ENCODE measurements around the gene BAIAP2.
"Not testable (repeated sequence)": the region's sequence is repeated elsewhere in the genome, so short reads cannot be mapped to it uniquely, and the experiment has no call there.

Gene BAIAP2

DNA sequence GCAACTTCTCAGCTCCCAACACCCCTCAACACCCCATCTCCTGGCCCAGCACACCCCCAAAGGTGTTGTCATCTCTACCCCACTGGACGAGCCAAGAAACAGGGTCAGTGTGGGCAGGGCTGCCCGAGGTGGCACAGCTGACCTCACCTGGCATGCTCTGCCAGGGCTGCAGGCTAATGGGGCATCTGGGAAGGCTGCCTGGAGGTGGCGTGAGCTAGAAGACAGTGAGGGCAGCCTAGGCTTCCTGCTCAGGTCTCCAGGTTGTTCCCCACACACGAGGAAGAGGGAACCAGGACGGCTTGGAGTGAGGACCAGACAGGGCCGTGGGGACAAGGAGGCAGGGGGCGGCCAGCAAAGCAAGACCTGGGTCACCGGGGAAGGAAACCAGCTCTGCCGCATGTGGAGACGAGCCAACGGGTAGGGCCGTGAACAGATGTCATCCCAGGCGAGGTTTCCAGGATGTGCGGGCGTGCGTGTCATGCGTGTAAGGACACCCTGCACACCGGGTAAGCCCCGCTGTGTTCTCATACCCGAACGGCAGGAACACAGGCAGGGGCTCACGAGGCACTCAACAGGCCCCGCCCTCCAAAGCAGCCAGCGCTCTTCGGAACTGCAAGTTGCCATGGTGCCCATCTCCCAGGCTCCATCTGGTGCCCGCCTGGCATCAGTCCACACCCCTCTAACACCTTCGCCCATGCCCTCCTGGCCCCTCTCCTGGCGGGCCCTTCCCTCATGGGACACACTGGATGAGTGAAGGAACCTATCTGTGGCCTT lies 100.7 kb downstream of the BAIAP2 start:
- DNase-seq (ENCODE audit: low read depth in 1 of 2, low spot score in 1 of 2) = no peak

DNA sequence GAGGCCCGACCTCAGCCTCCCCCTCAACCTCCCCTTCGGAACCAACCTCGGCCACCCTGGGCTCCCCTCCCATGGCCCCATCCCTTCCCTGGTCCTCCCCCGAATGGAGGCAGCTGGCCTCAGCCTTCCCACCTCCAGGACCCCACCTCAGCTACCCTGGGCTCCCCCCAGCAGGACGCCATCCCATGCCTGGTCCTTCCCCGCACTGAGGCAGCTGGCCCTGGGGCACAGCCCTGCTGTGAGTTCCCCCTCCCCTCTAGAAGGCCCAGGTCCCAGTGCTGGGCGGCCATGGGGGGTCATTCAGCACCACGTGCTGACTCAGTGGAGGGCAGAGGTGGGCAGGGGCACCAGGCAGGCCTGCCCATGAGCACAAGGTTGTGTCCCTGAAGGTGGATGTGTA lies 101.4 kb downstream of the BAIAP2 start:
- DNase-seq (ENCODE audit: low read depth in 1 of 2, low spot score in 1 of 2) = no peak

DNA sequence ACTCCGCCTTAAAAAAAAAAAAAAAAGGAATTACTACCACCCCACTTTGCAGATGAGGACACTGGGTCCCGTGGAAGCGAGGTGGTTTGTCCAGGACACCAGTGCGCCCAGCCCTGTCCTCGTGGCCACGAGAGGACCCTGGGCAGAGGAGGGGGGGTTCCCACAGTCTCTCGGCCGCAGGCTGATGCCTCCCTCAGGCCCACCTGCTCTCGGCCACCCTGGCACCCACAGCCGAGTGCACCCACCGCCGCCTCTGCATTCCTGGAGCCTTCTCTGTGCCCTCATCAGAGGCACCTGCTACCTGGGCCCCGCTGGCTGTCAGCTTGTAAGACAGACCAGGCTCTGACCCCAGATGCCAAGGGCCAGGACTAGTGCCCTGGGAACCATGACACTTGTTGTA lies 102.3 kb downstream of the BAIAP2 start:
- no peak for DNase-seq (ENCODE audit: low read depth in 1 of 2, low spot score in 1 of 2)

DNA sequence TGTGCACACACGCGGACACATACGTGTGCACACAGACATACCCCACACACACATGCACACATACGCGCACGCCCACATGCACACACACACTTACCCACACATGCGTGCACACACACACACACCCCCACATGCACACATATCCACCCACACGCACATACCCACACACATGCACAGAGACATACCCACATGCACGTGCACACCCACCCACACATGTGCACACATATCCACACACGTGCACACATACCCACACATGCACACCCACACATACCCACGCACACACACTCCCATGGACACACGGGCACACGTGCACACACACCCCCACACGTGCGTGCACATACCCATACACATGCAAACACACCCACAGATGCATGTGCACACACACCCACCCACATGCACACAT lies 103.1 kb downstream of the BAIAP2 start:
- DNase-seq (ENCODE audit: low read depth in 1 of 2, low spot score in 1 of 2) = no peak

DNA sequence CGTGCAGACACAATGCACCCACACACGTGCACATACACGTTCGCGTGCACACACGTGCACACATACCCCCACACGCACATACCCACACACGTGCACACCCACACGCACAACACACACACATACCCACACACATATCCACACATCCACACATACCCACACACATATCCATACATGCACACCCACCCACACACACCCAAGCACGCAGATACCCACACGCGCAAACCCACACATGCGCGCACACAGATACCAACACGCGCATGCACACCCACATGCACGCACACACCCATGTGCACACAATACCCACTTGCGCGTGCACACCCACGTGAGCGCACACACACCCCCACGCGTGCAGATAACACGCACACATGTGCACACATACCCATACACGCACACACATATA lies 103.5 kb downstream of the BAIAP2 start:
- DNase-seq (ENCODE audit: low read depth in 1 of 2, low spot score in 1 of 2) = no peak

DNA sequence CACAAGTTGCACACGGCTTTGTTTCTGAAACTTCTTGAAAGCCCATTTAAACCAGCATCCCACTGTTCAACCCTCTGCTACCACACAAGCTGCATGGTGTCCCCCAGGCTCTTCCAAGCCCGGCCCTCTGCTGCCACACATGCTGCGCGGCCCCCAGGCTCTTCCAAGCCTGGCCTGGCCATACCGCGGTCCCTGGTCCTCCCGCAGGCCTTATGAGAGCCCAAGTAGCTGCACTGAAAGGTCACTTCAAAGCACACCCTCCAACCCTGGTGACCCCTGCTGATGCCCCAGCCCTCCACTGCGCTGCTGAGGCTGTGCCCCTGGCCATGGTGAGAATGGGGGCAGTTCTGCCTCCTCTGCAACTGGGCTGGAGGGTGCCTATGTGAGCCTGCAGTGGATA lies 104.5 kb downstream of the BAIAP2 start:
- no peak for DNase-seq (ENCODE audit: low read depth in 1 of 2, low spot score in 1 of 2)

DNA sequence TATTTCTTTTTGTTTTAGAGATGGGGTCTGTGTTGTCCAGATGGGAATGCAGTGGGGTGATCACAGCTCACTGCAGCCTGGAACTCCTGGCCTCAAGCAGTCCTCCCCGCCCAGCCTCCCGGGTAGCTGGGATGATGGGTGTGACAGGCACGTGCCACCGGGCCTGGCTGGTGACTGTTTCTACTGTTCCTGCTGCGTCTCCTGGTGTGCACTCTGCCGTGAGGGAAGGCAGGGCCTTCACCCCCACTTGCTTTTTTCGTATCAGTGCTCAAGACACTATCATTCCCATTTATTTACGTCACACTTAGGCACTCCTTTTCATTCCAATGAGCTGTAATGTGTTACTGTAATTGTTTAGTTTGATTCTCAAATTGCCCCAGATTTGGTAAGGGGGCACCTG lies 105.1 kb downstream of the BAIAP2 start:
- no peak for DNase-seq (ENCODE audit: low read depth in 1 of 2, low spot score in 1 of 2)

DNA sequence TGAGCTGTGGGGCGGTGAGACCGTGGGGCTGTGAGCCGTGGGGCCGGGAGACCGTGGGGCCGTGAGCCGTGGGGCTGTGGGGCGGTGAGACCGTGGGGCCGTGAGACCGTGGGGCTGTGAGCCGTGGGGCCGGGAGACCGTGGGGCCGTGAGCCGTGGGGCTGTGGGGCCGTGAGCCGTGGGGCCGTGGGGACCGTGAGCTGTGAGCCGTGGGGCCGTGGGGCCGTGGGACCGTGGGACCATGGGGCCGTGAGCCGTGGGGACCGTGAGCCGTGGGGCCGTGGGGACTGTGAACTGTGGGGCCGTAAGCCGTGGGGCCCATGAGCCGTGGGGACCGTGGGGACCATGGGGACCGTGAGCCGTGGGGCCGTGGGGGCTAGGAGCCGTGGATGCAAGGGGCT lies 105.7 kb downstream of the BAIAP2 start:
- no peak for DNase-seq (ENCODE audit: low read depth in 1 of 2, low spot score in 1 of 2)

DNA sequence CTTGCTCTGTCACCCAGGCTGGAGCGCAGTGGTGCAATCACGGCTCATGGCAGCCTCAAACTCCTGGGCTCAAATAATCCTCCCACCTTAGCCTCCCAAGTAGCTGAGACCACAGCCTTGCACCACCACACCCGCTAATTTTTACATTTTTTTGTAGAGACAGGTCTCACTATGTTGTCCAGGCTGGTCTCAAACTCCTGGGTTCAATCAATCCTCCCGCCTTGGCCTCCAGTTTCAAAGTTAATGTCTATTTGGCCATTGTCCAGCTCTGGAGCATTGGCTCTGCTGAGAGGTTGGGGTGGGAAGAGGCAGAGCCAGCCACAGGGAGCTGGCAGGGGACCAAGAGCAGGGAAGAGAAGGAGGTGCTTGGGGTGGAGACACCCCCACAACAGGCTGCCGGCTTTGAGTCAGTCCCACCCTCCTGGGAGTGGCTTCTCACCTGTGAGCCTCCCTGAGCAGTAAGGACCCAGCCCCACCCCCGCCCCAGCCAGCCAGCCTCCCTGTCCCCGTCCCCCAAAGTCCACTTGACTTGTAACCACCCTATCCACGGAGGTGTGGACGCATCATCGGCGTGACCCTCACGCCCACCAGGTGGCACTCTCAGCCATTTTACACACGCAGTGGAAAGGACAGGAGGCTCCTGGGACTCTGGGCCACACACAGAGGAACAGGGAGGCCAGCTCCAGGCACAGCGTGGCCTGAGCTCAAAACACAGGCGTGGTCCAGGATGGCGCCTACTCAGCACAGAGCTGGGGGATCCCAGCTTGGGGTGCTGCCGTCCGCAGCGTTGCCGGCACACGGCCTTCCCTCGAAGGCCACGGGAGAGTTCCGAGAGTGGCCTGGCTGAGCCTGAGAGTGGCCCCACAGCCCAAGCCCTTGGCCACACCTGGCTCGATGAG lies 107.6 kb downstream of the BAIAP2 start:
- DNase-seq (ENCODE audit: low read depth in 1 of 2, low spot score in 1 of 2) = peak; percentile 29 to 32

DNA sequence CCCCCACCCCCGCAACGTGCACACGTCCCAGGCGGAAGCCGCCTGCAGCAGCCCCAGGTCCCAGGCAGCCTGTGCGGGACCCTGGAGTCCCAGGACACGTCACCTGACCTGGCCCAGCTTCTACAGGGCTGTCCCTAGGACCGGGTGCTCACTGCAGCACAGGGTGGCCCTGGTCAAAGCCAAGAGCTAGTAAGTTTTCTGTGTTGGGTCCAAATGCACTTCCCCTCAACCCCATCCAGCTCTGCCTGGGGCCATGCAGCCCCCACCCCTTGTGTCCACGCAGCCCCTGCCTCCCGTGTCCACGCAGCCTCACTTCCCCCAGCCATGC lies 108.2 kb downstream of the BAIAP2 start:
- DNase-seq (ENCODE audit: low read depth in 1 of 2, low spot score in 1 of 2) = no peak

DNA sequence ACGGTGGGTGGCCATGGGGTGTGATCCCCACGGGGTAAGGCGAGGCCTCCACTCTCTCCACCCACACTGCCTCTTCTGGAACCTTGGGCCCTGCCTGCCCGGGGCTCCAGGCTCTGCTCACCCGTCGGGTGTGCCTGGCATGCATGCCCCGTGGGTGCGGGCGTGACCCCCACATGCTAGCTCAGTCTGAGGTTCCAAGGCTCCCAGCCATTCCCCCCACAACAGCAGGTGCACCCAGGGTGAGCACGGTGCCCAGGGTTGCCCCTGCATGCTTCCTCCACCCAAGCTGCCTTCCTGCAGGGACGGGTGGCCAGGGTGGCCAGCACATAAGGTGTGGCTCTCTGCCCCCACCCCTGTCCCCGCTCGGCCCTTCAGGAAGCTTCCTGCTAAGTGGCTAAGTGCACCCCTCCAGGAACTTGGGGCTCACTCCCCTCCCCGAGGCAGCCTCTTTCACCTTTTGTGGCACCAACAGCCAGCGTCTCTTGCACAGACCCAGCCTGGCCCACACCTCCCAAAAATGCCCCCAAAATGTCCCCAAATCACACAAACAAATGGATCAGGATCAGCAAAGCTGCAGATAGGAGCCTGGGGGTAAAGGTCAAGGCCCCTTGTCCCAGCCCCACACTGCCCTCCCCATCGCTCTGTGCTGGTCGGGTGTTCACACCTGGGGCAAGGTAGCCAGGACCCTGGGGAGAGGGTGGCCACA lies 108.9 kb downstream of the BAIAP2 start:
- DNase-seq (ENCODE audit: low read depth in 1 of 2, low spot score in 1 of 2) = no peak

DNA sequence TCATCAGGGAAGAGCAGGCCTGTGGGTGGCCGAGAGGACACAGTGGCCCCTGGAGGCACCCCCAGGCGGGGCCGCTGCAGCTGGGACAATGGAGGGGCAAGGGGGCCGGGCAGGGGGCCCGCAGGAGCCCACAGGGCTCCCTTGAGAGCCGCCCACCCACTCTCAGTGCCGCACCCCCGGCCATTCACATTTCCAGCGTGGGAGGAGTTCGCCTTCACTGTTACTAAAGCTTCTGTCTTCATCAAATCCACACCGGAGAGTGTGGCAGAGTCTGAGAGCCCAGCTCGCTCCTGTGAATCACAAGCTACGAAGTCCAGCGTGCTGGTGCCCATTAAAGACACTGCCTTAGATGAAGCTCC lies 109.5 kb downstream of the BAIAP2 start:
- no peak for DNase-seq (ENCODE audit: low read depth in 1 of 2, low spot score in 1 of 2)

DNA sequence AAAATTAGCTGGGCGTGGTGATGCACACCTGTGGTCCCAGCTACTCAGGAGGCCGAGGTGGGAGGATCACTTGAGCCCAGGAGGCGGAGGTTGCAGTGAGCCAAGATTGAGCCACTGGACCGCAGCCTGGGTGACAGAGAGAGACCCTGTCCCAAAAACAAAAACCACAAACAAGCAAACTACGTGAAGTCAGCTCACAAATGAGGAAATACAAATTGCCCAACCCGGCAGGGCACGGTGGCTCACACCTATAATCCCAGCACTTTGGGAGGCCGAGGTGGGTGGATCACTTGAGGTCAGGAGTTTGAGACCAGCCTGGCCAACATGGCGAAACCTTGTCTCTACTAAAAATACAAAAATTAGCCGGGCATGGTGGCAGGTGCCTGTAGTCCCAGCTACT lies 111.3 kb downstream of the BAIAP2 start:
- not testable (repeated sequence) for DNase-seq (ENCODE audit: low read depth in 1 of 2, low spot score in 1 of 2)

DNA sequence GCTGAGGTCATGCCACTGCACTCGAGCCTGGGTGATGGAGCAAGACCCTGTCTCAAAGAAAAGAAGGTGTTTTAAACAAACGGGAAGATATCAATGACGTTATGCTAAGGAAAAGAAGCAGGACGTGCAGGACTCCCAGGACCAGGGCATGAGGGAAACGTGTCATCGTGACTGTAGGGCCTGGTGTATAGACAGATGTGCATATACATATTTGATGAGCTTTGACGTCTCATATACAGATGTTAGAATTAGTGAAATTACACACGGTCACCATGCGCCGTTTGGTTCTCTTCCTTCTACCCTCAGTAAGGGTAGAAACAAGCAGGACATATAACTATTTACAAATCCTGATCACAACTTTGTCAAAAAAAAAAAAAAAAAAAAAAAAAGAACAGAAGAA lies 112.8 kb downstream of the BAIAP2 start:
- no peak for DNase-seq (ENCODE audit: low read depth in 1 of 2, low spot score in 1 of 2)

DNA sequence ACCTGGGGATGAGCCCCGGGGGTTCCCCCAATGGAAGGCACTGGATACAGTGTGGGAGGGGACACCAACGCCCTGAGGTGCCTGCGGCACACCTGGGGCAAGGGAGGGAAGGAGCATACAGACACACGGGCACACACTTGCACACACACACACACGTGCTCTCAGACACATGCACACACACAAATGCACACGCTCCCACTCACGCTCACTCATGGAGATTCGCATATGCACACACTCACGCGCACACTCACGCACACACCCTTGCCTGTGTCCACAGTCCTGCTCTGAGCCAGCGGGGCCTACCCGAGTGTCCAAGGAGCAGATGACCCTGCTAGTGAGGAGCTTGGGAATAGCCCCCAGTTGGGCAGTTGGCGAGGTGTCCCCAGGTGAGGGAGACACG lies 113.6 kb downstream of the BAIAP2 start:
- DNase-seq (ENCODE audit: low read depth in 1 of 2, low spot score in 1 of 2) = no peak

DNA sequence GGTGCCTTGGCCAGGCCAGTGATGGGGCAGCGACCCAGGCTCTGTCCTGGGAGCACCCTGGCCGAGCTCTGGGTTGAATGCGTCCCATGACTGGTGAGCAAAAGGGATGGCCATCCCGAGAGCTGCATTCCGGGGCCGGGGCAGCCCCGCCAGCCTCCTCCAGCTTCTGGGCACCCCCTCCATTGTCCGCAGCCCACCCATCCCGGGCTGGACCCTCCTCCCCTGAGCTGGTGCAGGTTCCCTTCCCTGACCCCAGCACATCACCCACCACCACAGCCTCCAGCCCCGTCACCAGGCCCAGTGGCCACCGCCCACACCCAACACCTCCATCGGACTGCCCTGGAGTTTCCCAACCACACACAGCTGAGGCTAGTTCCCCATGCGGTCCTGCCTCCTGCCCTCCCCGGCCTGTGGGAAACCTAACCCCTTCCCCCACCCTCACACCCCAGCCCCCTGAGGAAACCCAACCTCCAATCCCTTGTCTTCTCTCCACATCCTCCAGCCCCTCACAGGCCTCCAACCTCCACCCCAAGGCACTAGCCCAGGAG lies 114.1 kb downstream of the BAIAP2 start:
- no peak for DNase-seq (ENCODE audit: low read depth in 1 of 2, low spot score in 1 of 2)

DNA sequence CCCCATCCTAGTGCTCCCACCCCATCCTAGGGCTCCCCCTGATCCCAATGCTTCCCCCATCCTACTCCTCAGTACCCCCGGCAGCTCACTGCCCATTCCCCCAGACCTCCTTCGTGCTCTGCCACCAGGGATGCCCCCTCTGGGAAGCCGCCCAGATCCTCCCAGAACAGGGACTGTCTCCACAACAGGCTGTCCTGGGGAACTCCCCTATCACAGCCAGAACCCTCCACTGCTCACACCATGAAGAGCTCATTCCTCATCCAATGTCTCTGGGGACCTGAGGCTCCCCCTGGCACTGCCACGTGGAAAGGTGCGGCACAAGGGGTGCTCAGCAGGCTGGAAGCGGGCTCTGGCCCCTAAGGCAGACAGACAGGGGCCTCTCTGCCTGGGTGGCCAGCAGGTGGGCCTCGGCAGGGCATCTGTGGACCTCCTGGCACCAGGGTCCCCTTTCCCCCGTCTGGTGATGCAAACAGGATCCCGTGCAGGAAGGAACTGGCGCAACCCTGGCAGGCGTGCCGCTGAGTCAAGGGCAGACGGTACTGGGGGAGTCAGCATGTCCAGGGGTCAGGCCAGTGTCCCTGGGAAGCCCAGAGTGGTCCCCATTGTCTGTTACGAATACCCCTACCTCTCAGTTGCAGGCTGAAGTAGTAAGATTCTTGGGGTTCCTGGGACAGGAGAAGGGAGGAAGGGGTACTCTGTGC lies 115.6 kb downstream of the BAIAP2 start:
- DNase-seq (ENCODE audit: low read depth in 1 of 2, low spot score in 1 of 2) = no peak

DNA sequence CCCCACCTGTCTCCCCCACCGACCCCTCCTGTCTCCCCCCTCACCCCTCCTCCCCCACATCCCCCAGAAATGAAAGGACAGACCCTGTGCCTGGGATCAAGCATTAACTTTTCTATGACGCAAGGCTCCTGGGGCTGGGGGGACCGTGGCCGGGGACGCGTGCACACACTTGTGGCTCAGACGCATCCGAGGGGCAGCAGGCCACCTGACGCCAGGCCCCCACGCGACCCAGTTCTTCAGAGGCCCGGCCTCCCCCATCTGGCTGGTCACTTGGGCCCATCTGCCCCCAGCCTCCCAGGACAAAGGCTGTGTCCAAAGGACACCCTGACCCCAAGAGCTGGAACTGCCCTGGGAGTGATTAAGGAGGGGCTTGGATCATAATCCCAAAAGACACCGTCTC lies 116.3 kb downstream of the BAIAP2 start:
- DNase-seq (ENCODE audit: low read depth in 1 of 2, low spot score in 1 of 2) = no peak

DNA sequence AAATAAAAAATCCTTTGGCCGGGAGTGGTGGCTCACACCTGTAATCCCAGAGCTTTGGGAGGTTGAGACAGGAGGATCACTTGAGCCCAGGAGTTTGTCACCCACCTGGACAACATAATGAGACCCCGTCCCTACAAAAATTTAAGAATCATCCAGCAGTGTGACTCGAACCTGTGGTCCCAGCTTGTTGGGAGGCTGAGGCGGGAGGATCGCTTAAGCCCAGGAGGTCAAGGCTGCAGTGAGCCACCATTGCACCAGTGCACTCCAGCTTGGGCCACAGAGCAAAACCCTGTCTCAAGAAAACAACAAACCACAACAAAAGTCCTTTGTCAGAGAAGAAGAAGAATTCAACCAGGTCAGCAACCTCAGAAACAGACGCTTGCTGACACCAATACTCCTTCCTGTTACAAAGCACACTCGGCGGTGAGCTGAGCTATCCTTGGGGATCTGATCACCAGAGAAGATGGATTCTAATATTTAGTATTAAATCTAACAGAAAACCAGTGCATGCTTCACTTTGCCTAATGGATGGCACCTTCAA lies 117.4 kb downstream of the BAIAP2 start:
- no peak for DNase-seq (ENCODE audit: low read depth in 1 of 2, low spot score in 1 of 2)

DNA sequence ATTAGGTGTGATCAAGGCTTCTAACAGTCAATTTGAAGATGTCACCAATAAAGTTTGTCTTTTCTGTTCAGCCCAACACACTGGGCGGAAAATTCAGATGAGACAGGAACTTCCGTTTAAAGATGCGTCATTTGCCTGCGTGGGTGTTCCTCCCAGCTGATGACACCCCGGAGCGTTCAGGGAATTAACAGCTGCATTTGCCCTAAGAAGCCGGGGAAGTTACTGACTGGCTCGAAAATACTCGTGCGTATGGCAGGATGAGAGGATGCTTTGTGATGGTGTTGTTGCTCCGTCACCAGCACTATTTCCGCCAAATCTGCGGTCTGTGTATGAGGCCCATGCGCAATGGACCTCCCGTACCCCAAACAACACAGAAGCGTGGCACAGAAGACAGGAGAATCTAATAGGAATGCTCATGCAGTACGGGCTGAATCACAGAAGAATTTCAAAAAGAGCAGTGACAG lies 118.4 kb downstream of the BAIAP2 start:
- DNase-seq (ENCODE audit: low read depth in 1 of 2, low spot score in 1 of 2) = no peak

DNA sequence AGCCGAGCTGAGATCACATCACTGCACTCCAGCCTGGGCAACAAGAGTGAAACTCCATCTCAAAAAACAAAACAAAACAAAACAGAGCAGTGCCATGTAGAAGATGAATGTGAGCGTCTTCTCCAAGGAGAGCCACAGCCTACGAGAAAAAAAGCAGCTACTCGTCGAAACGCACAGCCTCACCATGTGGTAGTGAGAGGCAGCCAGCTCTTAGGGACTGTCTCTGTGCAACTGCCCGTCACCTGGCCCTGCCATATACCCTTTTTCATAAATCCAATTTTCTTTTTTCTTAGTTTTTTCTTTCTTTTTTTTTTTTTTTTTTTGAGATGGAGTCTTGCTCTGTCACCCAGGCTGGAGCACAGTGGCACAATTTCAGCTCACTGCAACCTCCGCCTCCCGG lies 119.1 kb downstream of the BAIAP2 start:
- not testable (repeated sequence) for DNase-seq (ENCODE audit: low read depth in 1 of 2, low spot score in 1 of 2)
